NT2/D1 (cell line): ENCODE data around the gene ADARB2.

Source experiments
- SUZ12 ChIP-seq: IDR thresholded peaks from 2 replicates; pipeline ENCODE4 v1.6.1; 2011; ENCODE audit not compliant: insufficient read length, insufficient read depth; ENCODE audit errors: extremely low read depth
- YY1 ChIP-seq: IDR thresholded peaks from 2 replicates; pipeline ENCODE4 v1.6.1; 2011; ENCODE audit not compliant: insufficient read length, insufficient read depth
- ZNF274 ChIP-seq: IDR thresholded peaks from 2 replicates; pipeline ENCODE4 v1.6.1; 2011; ENCODE audit warnings: mild to moderate bottlenecking, low read depth, low read length

DNA sequence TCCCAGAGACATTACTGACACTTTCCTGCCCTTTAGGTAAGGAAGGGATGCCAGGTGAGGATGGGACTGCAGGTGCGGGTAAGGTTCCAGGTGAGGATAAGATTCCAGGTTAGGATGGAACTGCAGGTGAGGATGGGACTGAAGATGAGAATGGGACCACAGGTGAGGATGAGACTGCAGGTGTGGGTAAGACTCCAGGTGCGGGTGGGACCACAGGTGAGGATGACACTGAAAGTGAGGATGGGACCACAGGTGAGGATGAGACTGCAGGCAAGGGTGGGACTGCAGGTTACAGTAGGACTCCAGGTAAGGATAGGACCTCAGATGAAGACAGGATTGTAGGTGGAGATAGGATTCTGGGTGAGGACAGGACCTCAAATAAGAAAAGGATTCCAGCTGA lies 358.9 kb downstream of the ADARB2 start:
- TF ChIP-seq SUZ12 (no peak), YY1 (no peak), ZNF274 (no peak)
